Measurements from ENCODE around the gene MLH1. TPM values are rescaled to one million over a fixed set of nuclear protein-coding genes. Genes with fewer than 3 reads are reported as not detected.

MLH1 gene
- polyA plus RNA-seq, 1 of the 3 experiments (the other 2 are of a cell fraction), result 24.0 TPM

GRCh38 chr3:37067577-37067976 lies 74.3 kb downstream of the MLH1 start:
- peaks cover 45 to 56% of the 10 kb centered on the region in 2 experiments for H3K36me3 ChIP-seq (replicated peaks in 1 of 2; ENCODE audit: control insufficient read depth in 1 of 2, insufficient read depth in 2 of 2, low read length in 1 of 2)

GRCh38 chr3:37068031-37068430 lies 74.7 kb downstream of the MLH1 start:
- no peaks in the 10 kb centered on the region for H3K9me2 ChIP-seq
- TF ChIP-seq RFX5 (IDR thresholded peaks at IDR 0.05; ENCODE audit: low read length), result no peak
- TF ChIP-seq ELF1 (IDR thresholded peaks at IDR 0.05), result no peak
- TF ChIP-seq ZBTB33 (IDR thresholded peaks at IDR 0.05; ENCODE audit: borderline replicate concordance, low read depth), result no peak
- no peak for TF ChIP-seq YY1 (IDR thresholded peaks at IDR 0.05; ENCODE audit: low read depth)
- TF ChIP-seq TAF1 (IDR thresholded peaks at IDR 0.05; ENCODE audit: borderline replicate concordance, low read depth, low read length), result no peak
- H3K9ac ChIP-seq, result no peak overlapping the region
- H3K4me2 ChIP-seq, result no peak overlapping the region
- peaks cover 0 to 19% of the 10 kb centered on the region in 2 experiments; a peak in 3 of 4 replicates for H3K4me1 ChIP-seq (ENCODE audit: control insufficient read depth in 1 of 2, insufficient read depth in 2 of 2, low read depth in 1 of 2, low read length in 1 of 2)
- 92% methylated on average over 1 of the region's 1 CpG for WGBS (ENCODE audit: low lambda C conversion rate)
- H3K27ac ChIP-seq (ENCODE audit: low read depth in 2 of 2, low read length in 1 of 2), result no peak overlapping the region
- H3K4me3 ChIP-seq (ENCODE audit: low read depth in 2 of 2, low read length in 1 of 2), result no peak overlapping the region
- DNase-seq, result no peak
- no peaks in the 10 kb centered on the region for H3K79me2 ChIP-seq (ENCODE audit: insufficient read depth)
- CTCF ChIA-PET, result no interaction called here
- POLR2A ChIA-PET, result no interaction called here
- H3K9me3 ChIP-seq, result no peaks in the 10 kb centered on the region
- H3K36me3 ChIP-seq (replicated peaks in 1 of 2; ENCODE audit: control insufficient read depth in 1 of 2, insufficient read depth in 2 of 2, low read length in 1 of 2), result peaks cover 40 to 53% of the 10 kb centered on the region in 2 experiments
- peaks cover 11% of the 10 kb centered on the region for H3F3A ChIP-seq (replicated peaks; ENCODE audit: insufficient read depth)
- H4K20me1 ChIP-seq (ENCODE audit: insufficient read depth), result no peaks in the 10 kb centered on the region
- no peak overlapping the region for H2AFZ ChIP-seq (ENCODE audit: low read depth)
- H3K27me3 ChIP-seq (ENCODE audit: insufficient read depth), result no peaks in the 10 kb centered on the region

More at GRCh38 chr3:37067577-37067976, 74.3 kb downstream of the MLH1 start:
- Histone ChIP-seq H3K4me3 (ENCODE audit: low read depth in 2 of 2, low read length in 1 of 2) (no peak overlapping the region), H3K4me1 (ENCODE audit: control insufficient read depth in 1 of 2, insufficient read depth in 2 of 2, low read depth in 1 of 2, low read length in 1 of 2) (peaks cover 0 to 14% of the 10 kb centered on the region in 2 experiments; a peak in 3 of 4 replicates), H3F3A (replicated peaks; ENCODE audit: insufficient read depth) (peaks cover 6% of the 10 kb centered on the region), H3K4me2 (no peak overlapping the region), H3K27me3 (ENCODE audit: insufficient read depth) (no peaks in the 10 kb centered on the region), H4K20me1 (ENCODE audit: insufficient read depth) (no peaks in the 10 kb centered on the region), H3K9ac (no peak overlapping the region), H3K9me3 (no peaks in the 10 kb centered on the region), H3K27ac (ENCODE audit: low read depth in 2 of 2, low read length in 1 of 2) (no peak overlapping the region), H3K9me2 (no peaks in the 10 kb centered on the region), H3K79me2 (ENCODE audit: insufficient read depth) (no peaks in the 10 kb centered on the region), H2AFZ (ENCODE audit: low read depth) (no peak overlapping the region)
- CTCF ChIA-PET, result no interaction called here
- POLR2A ChIA-PET, result no interaction called here
- WGBS (ENCODE audit: low lambda C conversion rate), result 94% methylated on average over 3 of the region's 3 CpGs
- no peak for DNase-seq
- no peak for TF ChIP-seq USF1 (IDR thresholded peaks at IDR 0.05; ENCODE audit: borderline replicate concordance, low read depth)
- TF ChIP-seq GATA2 (CRISPR knock-in tag; IDR thresholded peaks at IDR 0.05), result no peak
- TF ChIP-seq ELF1 (IDR thresholded peaks at IDR 0.05), result no peak
- TF ChIP-seq MEF2A (IDR thresholded peaks at IDR 0.05; ENCODE audit: borderline replicate concordance, low read depth), result no peak
- TF ChIP-seq CHD2 (IDR thresholded peaks at IDR 0.05; ENCODE audit: low read length, partially characterized antibody), result no peak
- no peak for TF ChIP-seq ZBTB33 (IDR thresholded peaks at IDR 0.05; ENCODE audit: borderline replicate concordance, low read depth)
